Smooth muscle cell (in vitro differentiated cells): Measurements from ENCODE around the gene UBASH3B. TPM values are rescaled to one million over a fixed set of nuclear protein-coding genes. Genes with fewer than 3 reads are reported as not detected.

Experiments
- DNase-seq: peaks from one replicate; lab custom pipeline; 2025; ENCODE audit not compliant: unreplicated experiment; lab: John Stamatoyannopoulos, UW
- H2AFZ ChIP-seq: fragments of 200-600 bp; sonication (generic); 2 replicates; pipeline ENCODE4 v1.6.0; 2016; ENCODE audit warnings: antibody characterized with exemption, low read depth, mild to moderate bottlenecking
- H3F3A ChIP-seq: fragments of 200-600 bp; sonication (generic); 2 replicates; pipeline ENCODE4 v1.6.0; 2017; ENCODE audit warnings: antibody characterized with exemption, low read depth
- H3K27ac ChIP-seq: fragments of 200-600 bp; sonication (generic); 2 replicates; pipeline ENCODE4 v1.5.1; 2016; ENCODE audit warnings: low read depth, mild to moderate bottlenecking
- H3K27me3 ChIP-seq: fragments of 200-600 bp; sonication (generic); 2 replicates; pipeline ENCODE4 v1.6.1; 2016; ENCODE audit warnings: low read depth, mild to moderate bottlenecking
- H3K36me3 ChIP-seq: fragments of 200-600 bp; sonication (generic); 2 replicates; pipeline ENCODE4 v1.5.1; 2016; ENCODE audit warnings: low read depth
- H3K4me1 ChIP-seq: fragments of 200-600 bp; sonication (generic); 2 replicates; pipeline ENCODE4 v1.5.1; 2016; ENCODE audit warnings: low read depth
- H3K4me2 ChIP-seq: fragments of 200-600 bp; sonication (generic); 2 replicates; pipeline ENCODE4 v1.6.0; 2016; ENCODE audit warnings: mild to moderate bottlenecking
- H3K4me3 ChIP-seq: fragments of 200-600 bp; sonication (generic); 2 replicates; pipeline ENCODE4 v1.5.1; 2016; ENCODE audit warnings: mild to moderate bottlenecking
- H3K79me2 ChIP-seq: fragments of 200-600 bp; sonication (generic); 2 replicates; pipeline ENCODE4 v1.6.0; 2016; ENCODE audit warnings: low read depth, mild to moderate bottlenecking
- H3K9ac ChIP-seq: fragments of 200-600 bp; sonication (generic); 2 replicates; pipeline ENCODE4 v1.6.0; 2016; ENCODE audit warnings: low read depth
- H3K9me3 ChIP-seq: fragments of 200-600 bp; sonication (generic); replicated peaks from 2 replicates; pipeline ENCODE4 v1.5.1; 2016; ENCODE audit warnings: low read depth
- H4K20me1 ChIP-seq: fragments of 200-600 bp; sonication (generic); 2 replicates; pipeline ENCODE4 v1.6.0; 2016; ENCODE audit warnings: low read depth
- CTCF ChIP-seq: fragments of 200-600 bp; sonication (generic); IDR thresholded peaks from 2 replicates; pipeline ENCODE4 v1.5.1; 2017; ENCODE audit warnings: borderline replicate concordance, mild to moderate bottlenecking, antibody characterized with exemption; ENCODE audit not compliant: insufficient read depth, poor library complexity, severe bottlenecking
- WGBS: methylation state at CpG from one replicate; pipeline ENCODE4 v1.1.7; 2016; ENCODE audit warnings: low lambda C conversion rate; 5-methylcytosine and 5-hydroxymethylcytosine counted together
- polyA plus RNA-seq: library from polyadenylated mRNA; unstranded; fragments of >200 nt; fragmentation: Nextera tagmentation; extraction: Ambion mirVana; gene quantifications from 2 replicates; pipeline ENCODE4 v1.2.1, GENCODE V29; 2016
- total RNA-seq: library from RNA; depleted of rRNA; stranded (reverse); fragments of >200 nt; gene quantifications from 2 replicates; pipeline ENCODE4 v1.2.3, GENCODE V29; 2014

Gene UBASH3B
- total and polyA plus RNA-seq, 2 experiments from 2014 or later: 15.8 to 30.5 TPM

- no peak overlapping the region for H2AFZ ChIP-seq
- H3K9me3 ChIP-seq: no peaks in the 10 kb centered on the region
- H3K27ac ChIP-seq: peak overlapping the region; percentile 39
- peaks cover 11% of the 10 kb centered on the region for H3F3A ChIP-seq
- no peaks in the 10 kb centered on the region for H3K79me2 ChIP-seq
- no peak overlapping the region for H3K4me3 ChIP-seq
- peaks cover 15% of the 10 kb centered on the region for H3K4me1 ChIP-seq
- no peaks in the 10 kb centered on the region for H4K20me1 ChIP-seq
- WGBS: 83% methylated on average over 10 of the region's 10 CpGs
- H3K36me3 ChIP-seq: no peaks in the 10 kb centered on the region
- TF ChIP-seq CTCF: no peak
- H3K27me3 ChIP-seq: no peaks in the 10 kb centered on the region
- no peak overlapping the region for H3K4me2 ChIP-seq
- no peak overlapping the region for H3K9ac ChIP-seq
- DNase-seq: no peak
Observed at GRCh38 chr11:122852074-122852795, 196.7 kb downstream of the UBASH3B start.

- no peak overlapping the region for H2AFZ ChIP-seq
- H3K79me2 ChIP-seq: no peaks in the 10 kb centered on the region
- TF ChIP-seq CTCF: no peak
- no peaks in the 10 kb centered on the region for H3K27me3 ChIP-seq
- no peak for DNase-seq
- WGBS: over 99% methylated on average over 5 of the region's 5 CpGs
- no peaks in the 10 kb centered on the region for H3K36me3 ChIP-seq
- H3K27ac ChIP-seq: peak overlapping the region; percentile 39
- H3K4me2 ChIP-seq: no peak overlapping the region
- H3K4me3 ChIP-seq: no peak overlapping the region
- no peak overlapping the region for H3K9ac ChIP-seq
- no peaks in the 10 kb centered on the region for H3K9me3 ChIP-seq
- no peaks in the 10 kb centered on the region for H4K20me1 ChIP-seq
- peaks cover 11% of the 10 kb centered on the region for H3F3A ChIP-seq
- H3K4me1 ChIP-seq: peaks cover 15% of the 10 kb centered on the region
Observed at GRCh38 chr11:122852796-122853160, 197.3 kb downstream of the UBASH3B start.

- H3K4me1 ChIP-seq: peaks cover 15% of the 10 kb centered on the region
- no peaks in the 10 kb centered on the region for H3K36me3 ChIP-seq
- TF ChIP-seq CTCF: no peak
- no peak overlapping the region for H3K4me2 ChIP-seq
- H4K20me1 ChIP-seq: no peaks in the 10 kb centered on the region
- H3K27ac ChIP-seq: peak overlapping the region; percentile 39
- H3K9me3 ChIP-seq: no peaks in the 10 kb centered on the region
- H3K79me2 ChIP-seq: no peaks in the 10 kb centered on the region
- 47% methylated on average over 11 of the region's 11 CpGs for WGBS
- DNase-seq: no peak
- H3K27me3 ChIP-seq: no peaks in the 10 kb centered on the region
- no peak overlapping the region for H3K4me3 ChIP-seq
- H3F3A ChIP-seq: peaks cover 11% of the 10 kb centered on the region
- H3K9ac ChIP-seq: no peak overlapping the region
- no peak overlapping the region for H2AFZ ChIP-seq
Observed at GRCh38 chr11:122853261-122853660, 197.7 kb downstream of the UBASH3B start.

GRCh38 chr11:122853971-122854446 is 198.5 kb downstream of the UBASH3B start:
- Histone ChIP-seq H2AFZ (no peak overlapping the region), H4K20me1 (no peaks in the 10 kb centered on the region), H3K36me3 (no peaks in the 10 kb centered on the region), H3K4me3 (no peak overlapping the region), H3K4me2 (no peak overlapping the region), H3K27ac (peak overlapping the region; percentile 39), H3K9me3 (no peaks in the 10 kb centered on the region), H3K79me2 (no peaks in the 10 kb centered on the region), H3K9ac (no peak overlapping the region), H3F3A (peaks cover 11% of the 10 kb centered on the region), H3K4me1 (peaks cover 15% of the 10 kb centered on the region), H3K27me3 (no peaks in the 10 kb centered on the region)
- TF ChIP-seq CTCF: peak; percentile 73
- 45% methylated on average over 3 of the region's 3 CpGs for WGBS
- no peak for DNase-seq
